Endodermal cell (in vitro differentiated cells): Measurements from ENCODE around the gene ANKRD44. TPM values are rescaled to one million over a fixed set of nuclear protein-coding genes. Genes with fewer than 3 reads are reported as not detected.

Source experiments
- DNase-seq: peaks from one replicate; pipeline ENCODE4 v3.0.0-alpha.2; 2017
- H3K27ac ChIP-seq: 2 replicates; pipeline ENCODE4 v1.5.1; 2013; ENCODE audit warnings: mild to moderate bottlenecking, low read depth, low read length, moderate library complexity
- H3K27me3 ChIP-seq: 2 replicates; pipeline ENCODE4 v1.6.1; 2013; ENCODE audit warnings: mild to moderate bottlenecking, low read length, moderate library complexity; ENCODE audit not compliant: insufficient read depth, control insufficient read depth, poor library complexity, severe bottlenecking
- H3K36me3 ChIP-seq: 2 replicates; pipeline ENCODE4 v1.7.0; 2013; ENCODE audit warnings: mild to moderate bottlenecking, low read length, moderate library complexity; ENCODE audit not compliant: control insufficient read depth, insufficient read depth
- H3K4me1 ChIP-seq: one replicate; pipeline ENCODE4 v1.7.0; 2013; ENCODE audit warnings: low read length; ENCODE audit not compliant: control insufficient read depth, insufficient read depth
- H3K4me3 ChIP-seq: 2 replicates; pipeline ENCODE4 v1.5.1; 2013; ENCODE audit warnings: mild to moderate bottlenecking, low read length, moderate library complexity
- H3K9ac ChIP-seq: 2 replicates; pipeline ENCODE4 v1.6.1; 2013; ENCODE audit warnings: mild to moderate bottlenecking, low read length, moderate library complexity; ENCODE audit not compliant: poor library complexity, severe bottlenecking; ENCODE audit errors: extremely low read depth
- H3K9me3 ChIP-seq: 2 replicates; pipeline ENCODE4 v1.6.1; 2013; ENCODE audit warnings: mild to moderate bottlenecking, low read length, moderate library complexity; ENCODE audit not compliant: control insufficient read depth
- H3K27ac Mint-ChIP-seq: 2 replicates; pipeline ENCODE4 v1.8.0; 2020; ENCODE audit warnings: mixed read lengths
- H3K27me3 Mint-ChIP-seq: 2 replicates; pipeline ENCODE4 v1.8.0; 2021; ENCODE audit warnings: mild to moderate bottlenecking, mixed read lengths; ENCODE audit not compliant: insufficient read depth
- H3K36me3 Mint-ChIP-seq: 2 replicates; pipeline ENCODE4 v1.8.0; 2020; ENCODE audit warnings: low read depth, mixed read lengths
- H3K4me1 Mint-ChIP-seq: 2 replicates; pipeline ENCODE4 v1.8.0; 2020; ENCODE audit warnings: mixed read lengths
- H3K4me3 Mint-ChIP-seq: 2 replicates; pipeline ENCODE4 v1.8.0; 2020; ENCODE audit warnings: mild to moderate bottlenecking, moderate library complexity, mixed read lengths
- H3K9me3 Mint-ChIP-seq: 2 replicates; pipeline ENCODE4 v1.8.0; 2020; ENCODE audit warnings: mild to moderate bottlenecking, mixed read lengths
- CTCF ChIP-seq: fragments of 200-600 bp; sonication (generic); conservative IDR thresholded peaks from 2 replicates; pipeline ENCODE4 v1.5.0; 2021; ENCODE audit warnings: antibody characterized with exemption, mild to moderate bottlenecking
- WGBS, 2 experiments: methylation state at CpG; one replicate each; pipeline versions ENCODE4 v1.1.5 to v1.1.7; 2013; ENCODE audit warnings: missing lambda C conversion rate in 2 of 2, mixed read lengths in 1 of 2; ENCODE audit not compliant: insufficient coverage in 1 of 2, insufficient read length in 1 of 2; 5-methylcytosine and 5-hydroxymethylcytosine counted together
- total RNA-seq, 2 donors: library from RNA; stranded (reverse); fragmentation: NEBNext Ultra II Directional in 1 of 2; extraction: Animal tissue kit (Norgen Biotek cat#: 25700) in 1 of 2; gene quantifications; 2 replicates in 1 of 2; 3 replicates in 1 of 2; pipeline ENCODE4 v1.2.1, GENCODE V29; 2021

Gene ANKRD44
- total RNA-seq, 2 donors from 2014 or later = 6.2 to 10.6 TPM

GRCh38 chr2:197141702-197142473 is 168.7 kb downstream of the ANKRD44 start:
- no peak overlapping the region for H3K27ac Mint-ChIP-seq
- TF ChIP-seq CTCF = no peak
- WGBS, 2 experiments = 97 to 100% methylated on average over 1 to 2 of the region's 2 CpGs

GRCh38 chr2:197140045-197140444 is 170.5 kb downstream of the ANKRD44 start:
- no peak overlapping the region for H3K9ac ChIP-seq
- no peaks in the 10 kb centered on the region for H3K9me3 Mint-ChIP-seq
- H3K27ac Mint-ChIP-seq = no peak overlapping the region
- H3K27ac ChIP-seq = no peak overlapping the region
- no peaks in the 10 kb centered on the region for H3K36me3 ChIP-seq
- no peaks in the 10 kb centered on the region for H3K27me3 ChIP-seq
- no peaks in the 10 kb centered on the region for H3K9me3 ChIP-seq
- H3K4me1 Mint-ChIP-seq = peaks cover 33% of the 10 kb centered on the region
- H3K36me3 Mint-ChIP-seq = peaks cover 2% of the 10 kb centered on the region
- WGBS, 2 experiments = 95 to 100% methylated on average over 1 of the region's 1 CpG
- H3K4me3 Mint-ChIP-seq = no peak overlapping the region
- no peak overlapping the region for H3K4me3 ChIP-seq
- TF ChIP-seq CTCF = no peak
- no peak for DNase-seq
- H3K4me1 ChIP-seq = no peaks in the 10 kb centered on the region
- H3K27me3 Mint-ChIP-seq = no peaks in the 10 kb centered on the region

More at GRCh38 chr2:197141702-197142473, 168.7 kb downstream of the ANKRD44 start:
- no peak for DNase-seq
- H3K4me1 Mint-ChIP-seq = peaks cover 28% of the 10 kb centered on the region
- H3K4me3 Mint-ChIP-seq = no peak overlapping the region
- Histone ChIP-seq H3K27me3 (no peaks in the 10 kb centered on the region), H3K4me3 (no peak overlapping the region), H3K9me3 (peaks cover 6% of the 10 kb centered on the region), H3K27ac (no peak overlapping the region), H3K4me1 (no peaks in the 10 kb centered on the region), H3K9ac (no peak overlapping the region), H3K36me3 (no peaks in the 10 kb centered on the region)
- peaks cover 2% of the 10 kb centered on the region for H3K36me3 Mint-ChIP-seq
- no peaks in the 10 kb centered on the region for H3K9me3 Mint-ChIP-seq
- H3K27me3 Mint-ChIP-seq = no peaks in the 10 kb centered on the region

GRCh38 chr2:197138506-197138905 is 172.1 kb downstream of the ANKRD44 start:
- H3K27ac ChIP-seq = no peak overlapping the region
- no peak overlapping the region for H3K27ac Mint-ChIP-seq
- no peak overlapping the region for H3K4me3 ChIP-seq
- H3K4me3 Mint-ChIP-seq = no peak overlapping the region
- whole genome bisulfite sequencing, 2 experiments = 100% methylated on average over 1 of the region's 3 CpGs; no CpG with 5 or more reads in 1 of the 2 experiments
- no peak for DNase-seq
- no peaks in the 10 kb centered on the region for H3K4me1 ChIP-seq
- H3K36me3 Mint-ChIP-seq = no peaks in the 10 kb centered on the region
- no peak for TF ChIP-seq CTCF
- no peaks in the 10 kb centered on the region for H3K27me3 ChIP-seq
- peaks cover 30% of the 10 kb centered on the region for H3K4me1 Mint-ChIP-seq
- no peaks in the 10 kb centered on the region for H3K36me3 ChIP-seq
- H3K9me3 Mint-ChIP-seq = no peaks in the 10 kb centered on the region
- no peaks in the 10 kb centered on the region for H3K27me3 Mint-ChIP-seq
- no peaks in the 10 kb centered on the region for H3K9me3 ChIP-seq
- no peak overlapping the region for H3K9ac ChIP-seq
